Left lung (tissue), 10 donors: ENCODE data around the gene BRK1. TPM values are rescaled to one million over a fixed set of nuclear protein-coding genes. Genes with fewer than 3 reads are reported as not detected.
"Not testable (repeated sequence)": the region's sequence is repeated elsewhere in the genome, so short reads cannot be mapped to it uniquely, and the experiment has no call there.

Experiments used
- ATAC-seq: fragments of 200-7000 bp; cut with Tn5 transposase; one replicate; pipeline ENCODE4 v1.9.1; 2020; ENCODE audit warnings: moderate library complexity
- DNase-seq, 4 donors: peaks; one replicate each; pipeline ENCODE4 v3.0.0-alpha.2; 2013 to 2020
- H3K27ac ChIP-seq, 2 donors: fragments of 200-600 bp; sonication (generic) in 1 of 2; one replicate each; pipeline versions ENCODE4 v1.5.0 to v1.8.0; 2020 to 2021
- H3K27me3 ChIP-seq, 2 donors: fragments of 200-600 bp; sonication (generic) in 1 of 2; one replicate each; pipeline versions ENCODE4 v1.5.0 to v1.8.0; 2020 to 2021
- H3K36me3 ChIP-seq, 2 donors: fragments of 200-600 bp; sonication (generic) in 1 of 2; one replicate each; pipeline versions ENCODE4 v1.5.0 to v1.8.0; 2020 to 2021
- H3K4me1 ChIP-seq, 2 donors: fragments of 200-600 bp; one replicate each; pipeline ENCODE4 v1.8.0; 2021
- H3K4me3 ChIP-seq, 2 donors: fragments of 200-600 bp; sonication (generic) in 1 of 2; one replicate each; pipeline versions ENCODE4 v1.5.0 to v1.8.0; 2020 to 2021; ENCODE audit warnings: mild to moderate bottlenecking in 1 of 2
- H3K9me3 ChIP-seq, 2 donors: fragments of 200-600 bp; sonication (generic) in 1 of 2; one replicate each; pipeline versions ENCODE4 v1.5.0 to v1.8.0; 2020 to 2021
- intact Hi-C, 2 donors: fragments of 100-400 bp; cut with DNase I; formaldehyde crosslinking; loops; one replicate each; pipeline versions ENCODE4 v1.11.2 to v1.14.2; 2022
- polyA plus RNA-seq, 6 donors: library from polyadenylated mRNA; unstranded; fragments of 120-200 nt; gene quantifications; one replicate each; pipeline ENCODE4 v1.2.1, GENCODE V29; 2013; ENCODE audit not compliant: insufficient read length in 6 of 6
- total RNA-seq, 2 donors: library from RNA; stranded (reverse); fragmentation: NEBNext Ultra II Directional; extraction: Animal tissue kit (Norgen Biotek cat#: 25700); gene quantifications; one replicate each; pipeline ENCODE4 v1.2.1, GENCODE V29; 2021
- TF ChIP-seq, protein P1 (sequence below), 2 donors: fragments of 200-600 bp; sonication (generic) in 1 of 2; IDR thresholded peaks; one replicate each; pipeline versions ENCODE4 v1.5.0 to v1.8.0; 2021; ENCODE audit warnings: antibody characterized with exemption in 2 of 2
- donor health status: DM: no; HTN: yes; CAD: no.
- donor health status: DM: no; HTN: no; CAD: no.

BRK1 gene
- total and polyA plus RNA-seq, 8 donors = 114 to 210 (median 184) TPM

- TF ChIP-seq, protein P1, sequence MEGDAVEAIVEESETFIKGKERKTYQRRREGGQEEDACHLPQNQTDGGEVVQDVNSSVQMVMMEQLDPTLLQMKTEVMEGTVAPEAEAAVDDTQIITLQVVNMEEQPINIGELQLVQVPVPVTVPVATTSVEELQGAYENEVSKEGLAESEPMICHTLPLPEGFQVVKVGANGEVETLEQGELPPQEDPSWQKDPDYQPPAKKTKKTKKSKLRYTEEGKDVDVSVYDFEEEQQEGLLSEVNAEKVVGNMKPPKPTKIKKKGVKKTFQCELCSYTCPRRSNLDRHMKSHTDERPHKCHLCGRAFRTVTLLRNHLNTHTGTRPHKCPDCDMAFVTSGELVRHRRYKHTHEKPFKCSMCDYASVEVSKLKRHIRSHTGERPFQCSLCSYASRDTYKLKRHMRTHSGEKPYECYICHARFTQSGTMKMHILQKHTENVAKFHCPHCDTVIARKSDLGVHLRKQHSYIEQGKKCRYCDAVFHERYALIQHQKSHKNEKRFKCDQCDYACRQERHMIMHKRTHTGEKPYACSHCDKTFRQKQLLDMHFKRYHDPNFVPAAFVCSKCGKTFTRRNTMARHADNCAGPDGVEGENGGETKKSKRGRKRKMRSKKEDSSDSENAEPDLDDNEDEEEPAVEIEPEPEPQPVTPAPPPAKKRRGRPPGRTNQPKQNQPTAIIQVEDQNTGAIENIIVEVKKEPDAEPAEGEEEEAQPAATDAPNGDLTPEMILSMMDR (IDR thresholded peaks at IDR 0.05) = no peak
- H3K27me3 ChIP-seq = no peaks in the 10 kb centered on the region
- no peak for ATAC-seq
- no peak overlapping the region for H3K27ac ChIP-seq
- H3K36me3 ChIP-seq = peaks cover 0 to 56% of the 10 kb centered on the region in 2 donors
- peaks cover 0 to under 1% of the 10 kb centered on the region in 2 donors for H3K4me1 ChIP-seq
- no peak for DNase-seq
- intact Hi-C loops = no loop called here
- no peak overlapping the region for H3K4me3 ChIP-seq
- no peaks in the 10 kb centered on the region for H3K9me3 ChIP-seq
Observed at GRCh38 chr3:10154335-10155122, 39.1 kb downstream of the BRK1 start.

- no peaks in the 10 kb centered on the region for H3K27me3 ChIP-seq
- H3K36me3 ChIP-seq = peaks cover 0 to 50% of the 10 kb centered on the region in 2 donors
- H3K9me3 ChIP-seq = no peaks in the 10 kb centered on the region
- no peak overlapping the region for H3K4me3 ChIP-seq
- intact Hi-C loops = no loop called here
- DNase-seq (no peak), ATAC-seq (no peak)
- TF ChIP-seq, protein P1 (IDR thresholded peaks at IDR 0.05) = no peak
- no peak overlapping the region for H3K27ac ChIP-seq
- H3K4me1 ChIP-seq = no peaks in the 10 kb centered on the region
Observed at GRCh38 chr3:10155123-10155472, 39.6 kb downstream of the BRK1 start.

GRCh38 chr3:10155658-10156057 lies 40.2 kb downstream of the BRK1 start:
- Histone ChIP-seq H3K36me3 (peaks cover 0 to 44% of the 10 kb centered on the region in 2 donors), H3K4me1 (no peaks in the 10 kb centered on the region), H3K27me3 (no peaks in the 10 kb centered on the region), H3K9me3 (no peaks in the 10 kb centered on the region), H3K4me3 (no peak overlapping the region), H3K27ac (no peak overlapping the region)
- intact Hi-C loops = no loop called here
- no peak for DNase-seq
- no peak for ATAC-seq
- TF ChIP-seq, protein P1 (IDR thresholded peaks at IDR 0.05) = no peak

DNA sequence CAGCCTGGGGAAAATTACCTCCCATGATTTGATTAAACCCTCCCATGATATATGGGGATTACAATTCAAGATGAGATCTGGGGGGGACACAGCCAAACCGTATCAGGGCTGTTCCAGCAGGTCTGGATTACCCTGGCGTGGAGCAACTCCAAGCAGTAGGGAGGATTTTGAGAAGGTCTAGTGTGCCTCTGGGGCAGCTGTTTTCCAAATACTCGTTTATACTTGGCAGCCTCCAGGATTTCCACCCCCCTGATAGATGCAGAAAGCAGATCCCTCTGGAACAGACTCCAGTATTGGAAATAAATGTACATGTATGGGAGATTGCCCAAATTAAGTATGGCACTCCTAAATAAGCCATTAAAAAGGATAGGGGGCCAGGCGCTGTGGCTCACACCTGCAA lies 41.6 kb downstream of the BRK1 start:
- Histone ChIP-seq H3K36me3 (peaks cover 0 to 31% of the 10 kb centered on the region in 2 donors), H3K4me3 (no peak overlapping the region), H3K4me1 (peaks cover 0 to 11% of the 10 kb centered on the region in 2 donors), H3K27ac (no peak overlapping the region), H3K9me3 (no peaks in the 10 kb centered on the region), H3K27me3 (no peaks in the 10 kb centered on the region)
- TF ChIP-seq, protein P1 (IDR thresholded peaks at IDR 0.05) = no peak
- intact Hi-C loops = no loop called here
- no peak for DNase-seq
- ATAC-seq = no peak

- H3K27ac ChIP-seq, DNase-seq, H3K4me3 ChIP-seq, intact Hi-C loops, H3K9me3 ChIP-seq, H3K27me3 ChIP-seq, ATAC-seq: not testable (repeated sequence)
- H3K4me1 ChIP-seq = peaks cover 0 to 16% of the 10 kb centered on the region in 2 donors
- peaks cover 0 to 15% of the 10 kb centered on the region in 2 donors for H3K36me3 ChIP-seq
Observed at GRCh38 chr3:10158555-10158954, 43.1 kb downstream of the BRK1 start.
